OCI-LY1 (cell line): ENCODE data around the gene ARMH1.

Source experiments
- CTCF ChIP-seq: fragments of 200-600 bp; sonication (generic), shearing (Covaris generic); IDR thresholded peaks from 2 replicates; pipeline ENCODE4 v1.5.1; 2017; ENCODE audit warnings: mild to moderate bottlenecking, antibody characterized with exemption, low read length, moderate library complexity, mixed read lengths
- EZH2 ChIP-seq: fragments of 200-600 bp; sonication (generic), shearing (Covaris generic); IDR thresholded peaks from 2 replicates; pipeline ENCODE4 v1.8.0; 2017; ENCODE audit warnings: borderline replicate concordance, mixed run types, mild to moderate bottlenecking, antibody characterized with exemption, low read length, moderate library complexity, mixed read lengths

DNA sequence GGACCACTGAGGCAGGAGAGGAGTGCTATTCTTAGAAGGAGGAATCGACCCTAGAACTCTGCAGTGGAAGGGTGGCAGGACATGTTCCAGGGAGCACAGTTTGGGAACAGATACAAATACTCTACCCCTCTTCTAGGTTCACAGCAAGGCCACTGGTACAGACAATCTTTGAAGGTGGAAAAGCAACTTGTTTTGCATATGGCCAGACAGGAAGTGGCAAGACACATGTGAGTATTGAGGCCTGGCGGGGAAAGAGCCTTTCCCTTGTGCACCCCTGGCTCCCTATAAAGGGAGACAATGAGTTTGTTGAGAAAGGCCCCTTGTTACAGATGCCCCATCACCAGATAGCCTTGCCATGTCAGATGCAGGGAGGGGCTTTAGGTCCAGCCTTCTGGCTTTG, 82.9 kb downstream of the ARMH1 start:
- TF ChIP-seq CTCF (no peak), EZH2 (no peak)
